Thymus (tissue), 11 donors: ENCODE results near the gene NR2F6. TPM values are rescaled to one million over a fixed set of nuclear protein-coding genes. Genes with fewer than 3 reads are reported as not detected.

ENCODE experiments used
- DNase-seq, 9 donors: peaks; one replicate each; pipeline ENCODE4 v3.0.0-alpha.2; 2013; ENCODE audit warnings: low spot score in 9 of 9, low read depth in 6 of 9, missing footprints in 1 of 9
- H3K27ac ChIP-seq, 2 donors: one replicate each; pipeline ENCODE4 v1.5.1; 2013; ENCODE audit warnings: control low read depth in 1 of 2, low read depth in 1 of 2, low read length in 1 of 2, mild to moderate bottlenecking in 1 of 2, moderate library complexity in 1 of 2
- H3K27me3 ChIP-seq, 2 donors: one replicate each; pipeline ENCODE4 v1.5.1; 2013; ENCODE audit warnings: low read length in 1 of 2; ENCODE audit not compliant: control insufficient read depth in 2 of 2, insufficient read depth in 1 of 2
- H3K36me3 ChIP-seq, 2 donors: one replicate each; pipeline ENCODE4 v1.5.1; 2013; ENCODE audit warnings: low read length in 1 of 2, mild to moderate bottlenecking in 1 of 2, moderate library complexity in 1 of 2; ENCODE audit not compliant: control insufficient read depth in 2 of 2, insufficient read depth in 2 of 2
- H3K4me1 ChIP-seq, 2 donors: one replicate each; pipeline ENCODE4 v1.5.1; 2013; ENCODE audit warnings: low read length in 2 of 2; ENCODE audit not compliant: control insufficient read depth in 2 of 2, insufficient read depth in 2 of 2
- H3K4me3 ChIP-seq, 2 donors: one replicate each; pipeline ENCODE4 v1.5.1; 2013; ENCODE audit warnings: low read length in 2 of 2, control low read depth in 1 of 2, mild to moderate bottlenecking in 1 of 2
- H3K9me3 ChIP-seq, 2 donors: one replicate each; pipeline ENCODE4 v1.5.1; 2013; ENCODE audit warnings: low read length in 1 of 2, mild to moderate bottlenecking in 1 of 2; ENCODE audit not compliant: control insufficient read depth in 2 of 2, insufficient read depth in 1 of 2
- WGBS: extraction: QIAGEN DNeasy Blood & Tissue Kit; methylation state at CpG from one replicate; pipeline ENCODE4 v1.1.7; 2013; 5-methylcytosine and 5-hydroxymethylcytosine counted together
- polyA plus RNA-seq: library from polyadenylated mRNA; stranded (reverse); fragments of 200-250 nt; gene quantifications from one replicate; pipeline ENCODE4 v1.2.3, GENCODE V29; 2013
- total RNA-seq: library from RNA; stranded (reverse); fragments of 120-200 nt; gene quantifications from one replicate; pipeline ENCODE4 v1.2.4, GENCODE V29; 2013
- donor health status: healthy.

Gene NR2F6
- total and polyA plus RNA-seq, 2 donors: 9.4 to 15.0 TPM

- Histone ChIP-seq H3K27me3 (peaks cover 0 to 3% of the 10 kb centered on the region in 2 donors), H3K27ac (no peak overlapping the region), H3K4me1 (no peaks in the 10 kb centered on the region), H3K36me3 (no peaks in the 10 kb centered on the region), H3K9me3 (peaks cover 1 to 22% of the 10 kb centered on the region in 2 donors), H3K4me3 (no peak overlapping the region)
- WGBS: 96% methylated on average over 9 of the region's 9 CpGs
- no peak for DNase-seq
These were observed 13.5 kb upstream of the NR2F6 start for GRCh38 chr19:17259118-17259780.

GRCh38 chr19:17256130-17256529 is 10.4 kb upstream of the NR2F6 start:
- Histone ChIP-seq H3K36me3 (no peaks in the 10 kb centered on the region), H3K4me1 (no peaks in the 10 kb centered on the region), H3K27ac (no peak overlapping the region), H3K4me3 (no peak overlapping the region), H3K9me3 (peaks cover 1 to 22% of the 10 kb centered on the region in 2 donors), H3K27me3 (peaks cover 0 to 3% of the 10 kb centered on the region in 2 donors)
- 88% methylated on average over 3 of the region's 3 CpGs for WGBS
- no peak for DNase-seq

GRCh38 chr19:17255150-17255621 is 9.5 kb upstream of the NR2F6 start:
- no peak for DNase-seq
- Histone ChIP-seq H3K9me3 (peaks cover 1 to 16% of the 10 kb centered on the region in 2 donors), H3K4me3 (no peak overlapping the region), H3K27me3 (peaks cover 0 to 3% of the 10 kb centered on the region in 2 donors), H3K27ac (no peak overlapping the region), H3K4me1 (no peaks in the 10 kb centered on the region), H3K36me3 (no peaks in the 10 kb centered on the region)
- 90% methylated on average over 18 of the region's 18 CpGs for WGBS

- no peak overlapping the region for H3K4me3 ChIP-seq
- H3K27ac ChIP-seq: no peak overlapping the region
- no peaks in the 10 kb centered on the region for H3K36me3 ChIP-seq
- WGBS: 85% methylated on average over 10 of the region's 10 CpGs
- H3K4me1 ChIP-seq: peaks cover 0 to 3% of the 10 kb centered on the region in 2 donors
- H3K9me3 ChIP-seq: peaks cover 0 to 11% of the 10 kb centered on the region in 2 donors
- DNase-seq: no peak
- H3K27me3 ChIP-seq: peaks cover 0 to 3% of the 10 kb centered on the region in 2 donors
These were observed 8.9 kb upstream of the NR2F6 start for GRCh38 chr19:17254636-17255035.

- DNase-seq: no peak
- 96% methylated on average over 15 of the region's 15 CpGs for WGBS
- no peak overlapping the region for H3K27ac ChIP-seq
- H3K9me3 ChIP-seq: peaks cover 0 to 5% of the 10 kb centered on the region in 2 donors
- no peaks in the 10 kb centered on the region for H3K36me3 ChIP-seq
- H3K4me1 ChIP-seq: peaks cover 3 to 15% of the 10 kb centered on the region in 2 donors
- no peak overlapping the region for H3K4me3 ChIP-seq
- peaks cover 15 to 30% of the 10 kb centered on the region in 2 donors for H3K27me3 ChIP-seq
These were observed 4.3 kb upstream of the NR2F6 start for GRCh38 chr19:17249887-17250548.

GRCh38 chr19:17248011-17248776 is 2.5 kb upstream of the NR2F6 start:
- Histone ChIP-seq H3K9me3 (peaks cover 0 to 8% of the 10 kb centered on the region in 2 donors), H3K36me3 (no peaks in the 10 kb centered on the region), H3K27me3 (peaks cover 33 to 47% of the 10 kb centered on the region in 2 donors), H3K27ac (no peak overlapping the region), H3K4me1 (peaks cover 4 to 18% of the 10 kb centered on the region in 2 donors), H3K4me3 (no peak overlapping the region)
- 93% methylated on average over 21 of the region's 21 CpGs for WGBS
- DNase-seq: no peak

GRCh38 chr19:17246681-17247425 is 1.1 kb upstream of the NR2F6 start:
- H3K36me3 ChIP-seq: no peaks in the 10 kb centered on the region
- peaks cover 36 to 57% of the 10 kb centered on the region in 2 donors for H3K27me3 ChIP-seq
- peak overlapping the region; percentile 38 to 72 for H3K4me3 ChIP-seq
- 34% methylated on average over 21 of the region's 21 CpGs for WGBS
- no peak overlapping the region for H3K27ac ChIP-seq
- DNase-seq: no peak
- H3K4me1 ChIP-seq: peaks cover 4 to 18% of the 10 kb centered on the region in 2 donors
- peaks cover 0 to 8% of the 10 kb centered on the region in 2 donors for H3K9me3 ChIP-seq

GRCh38 chr19:17244618-17245534 is 843 bp downstream of the NR2F6 start:
- DNase-seq: peak in 1 of 9 donors; percentile 28
- peak overlapping the region in 1 of 2 donors; percentile 42 for H3K27ac ChIP-seq
- H3K9me3 ChIP-seq: peaks cover 0 to 8% of the 10 kb centered on the region in 2 donors
- H3K4me3 ChIP-seq: peak overlapping the region; percentile 33 to 72
- H3K36me3 ChIP-seq: no peaks in the 10 kb centered on the region
- 5% methylated on average over 100 of the region's 100 CpGs for WGBS
- peaks cover 36 to 66% of the 10 kb centered on the region in 2 donors for H3K27me3 ChIP-seq
- H3K4me1 ChIP-seq: peaks cover 4 to 18% of the 10 kb centered on the region in 2 donors
